Testis (tissue), 3 donors: ENCODE data around the gene PLEKHA7. TPM values are rescaled to one million over a fixed set of nuclear protein-coding genes. Genes with fewer than 3 reads are reported as not detected.

ENCODE experiments used
- DNase-seq: peaks from one replicate; pipeline ENCODE4 v3.0.0-alpha.2; 2019
- H3K27ac ChIP-seq, 2 donors: fragments of 200-600 bp; sonication (generic); one replicate each; pipeline ENCODE4 v1.5.1; 2019
- H3K27me3 ChIP-seq: fragments of 200-600 bp; sonication (generic); one replicate; pipeline ENCODE4 v1.5.1; 2019
- H3K36me3 ChIP-seq: fragments of 200-600 bp; sonication (generic); one replicate; pipeline ENCODE4 v1.5.1; 2017; ENCODE audit warnings: low read depth; ENCODE audit errors: missing control alignments
- H3K4me1 ChIP-seq: fragments of 200-600 bp; sonication (generic); one replicate; pipeline ENCODE4 v1.5.1; 2019
- H3K4me3 ChIP-seq, 2 donors: fragments of 200-600 bp; sonication (generic); one replicate each; pipeline ENCODE4 v1.5.1; 2017 to 2019
- H3K9me3 ChIP-seq: fragments of 200-600 bp; sonication (generic); one replicate; pipeline ENCODE4 v1.5.1; 2017
- CTCF ChIP-seq, 3 experiments: fragments of 450-650 bp in 2 of 3; fragments of 200-600 bp in 1 of 3; sonication (generic) in 1 of 3; IDR thresholded peaks; one replicate each; pipeline ENCODE4 v1.5.1; 2016 to 2019; ENCODE audit warnings: antibody characterized with exemption in 3 of 3, mild to moderate bottlenecking in 2 of 3, moderate library complexity in 1 of 3
- POLR2A ChIP-seq: fragments of 450-650 bp; IDR thresholded peaks from one replicate; pipeline ENCODE4 v1.6.1; 2017; ENCODE audit warnings: antibody characterized with exemption, mild to moderate bottlenecking, moderate library complexity
- WGBS, 2 donors: methylation state at CpG; one replicate each; pipeline ENCODE4 v1.1.5; 2018; 5-methylcytosine and 5-hydroxymethylcytosine counted together
- intact Hi-C: fragments of 100-400 bp; cut with DNase I; formaldehyde crosslinking; loops from one replicate; pipeline ENCODE4 v1.15.1; 2023; ENCODE audit warnings: low total_unique reads
- polyA plus RNA-seq: library from polyadenylated mRNA; stranded (reverse); fragments of 350-450 nt; fragmentation: Illumina TruSeq; extraction: RNeasy Lipid Tissue Mini Kit (QIAGEN cat#74804); gene quantifications from one replicate; pipeline ENCODE4 v1.2.3, GENCODE V29; 2014; ENCODE audit warnings: low read depth, low replicate concordance; ENCODE audit not compliant: insufficient read depth
- total RNA-seq, 2 donors: library from RNA; depleted of rRNA; stranded (reverse); fragments of >200 nt; gene quantifications; one replicate each; pipeline ENCODE4 v1.2.3, GENCODE V29; 2016

PLEKHA7 gene
- total and polyA plus RNA-seq, 3 donors from 2014 or later, result 33.0 to 64.9 (median 63.9) TPM

GRCh38 chr11:16807306-16807705 lies 206.9 kb downstream of the PLEKHA7 start:
- Histone ChIP-seq H3K4me1 (peaks cover 9% of the 10 kb centered on the region), H3K27ac (no peak overlapping the region), H3K27me3 (no peaks in the 10 kb centered on the region), H3K9me3 (no peaks in the 10 kb centered on the region), H3K36me3 (no peaks in the 10 kb centered on the region), H3K4me3 (no peak overlapping the region)
- no peak for DNase-seq
- no peak for TF ChIP-seq CTCF (IDR thresholded peaks at IDR 0.05)
- TF ChIP-seq POLR2A, result no peak
- intact Hi-C loops, result no loop called here
- WGBS, 2 donors, result 78 to 85% methylated on average over 3 of the region's 3 CpGs

GRCh38 chr11:16806791-16807190 lies 207.4 kb downstream of the PLEKHA7 start:
- no peak overlapping the region for H3K4me3 ChIP-seq
- no peak overlapping the region for H3K27ac ChIP-seq
- H3K4me1 ChIP-seq, result peaks cover 5% of the 10 kb centered on the region
- 70 to 75% methylated on average over 10 to 11 of the region's 11 CpGs for WGBS, 2 donors
- no peaks in the 10 kb centered on the region for H3K9me3 ChIP-seq
- no peaks in the 10 kb centered on the region for H3K27me3 ChIP-seq
- TF ChIP-seq POLR2A (no peak), CTCF (IDR thresholded peaks at IDR 0.05) (no peak)
- no peak for DNase-seq
- no peaks in the 10 kb centered on the region for H3K36me3 ChIP-seq
- intact Hi-C loops, result no loop called here

DNA sequence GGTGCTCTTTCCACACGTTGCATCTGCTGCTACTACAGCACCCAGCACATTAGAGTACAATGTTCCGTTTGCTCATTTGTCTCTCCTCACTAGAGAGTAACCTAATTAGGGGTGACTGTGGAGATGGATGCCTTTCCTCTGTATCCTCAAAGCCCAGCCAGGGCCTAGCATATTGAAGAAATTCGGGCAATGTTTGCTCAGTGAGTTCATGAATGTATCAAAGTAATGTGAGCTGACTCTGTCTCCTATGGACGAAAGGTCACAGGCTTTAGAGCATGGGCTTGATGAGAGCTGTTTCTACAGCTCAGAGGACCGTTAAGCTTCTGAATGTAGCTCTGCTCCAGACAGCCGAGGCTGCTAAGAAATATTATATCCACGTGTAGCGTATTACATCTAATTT lies 208.3 kb downstream of the PLEKHA7 start:
- intact Hi-C loops, result no loop called here
- Histone ChIP-seq H3K27me3 (no peaks in the 10 kb centered on the region), H3K27ac (no peak overlapping the region), H3K4me3 (no peak overlapping the region), H3K36me3 (no peaks in the 10 kb centered on the region), H3K4me1 (peaks cover 5% of the 10 kb centered on the region), H3K9me3 (no peaks in the 10 kb centered on the region)
- 82 to 86% methylated on average over 8 of the region's 8 CpGs for WGBS, 2 donors
- TF ChIP-seq CTCF (IDR thresholded peaks at IDR 0.05), result no peak
- no peak for TF ChIP-seq POLR2A
- DNase-seq, result no peak

GRCh38 chr11:16804104-16804947 lies 209.9 kb downstream of the PLEKHA7 start:
- TF ChIP-seq CTCF (IDR thresholded peaks at IDR 0.05) (no peak), POLR2A (no peak)
- Histone ChIP-seq H3K9me3 (no peaks in the 10 kb centered on the region), H3K27me3 (no peaks in the 10 kb centered on the region), H3K36me3 (no peaks in the 10 kb centered on the region), H3K27ac (no peak overlapping the region), H3K4me3 (no peak overlapping the region), H3K4me1 (peaks cover 5% of the 10 kb centered on the region)
- intact Hi-C loops, result no loop called here
- WGBS, 2 donors, result 55 to 60% methylated on average over 7 of the region's 7 CpGs
- no peak for DNase-seq
